KMS-11 (cell line): Measurements from ENCODE around the gene TAF3.
A peak's percentile ranks its signal among the peaks of the same experiment; 100 is the strongest.

ENCODE experiments used
- H2AFZ ChIP-seq: fragments of 200-600 bp; sonication (generic); 2 replicates; pipeline ENCODE4 v1.6.1; 2016; ENCODE audit warnings: antibody characterized with exemption, mixed run types, low read depth
- H3K27ac ChIP-seq: fragments of 200-600 bp; sonication (generic); 2 replicates; pipeline ENCODE4 v1.6.1; 2016; ENCODE audit warnings: mild to moderate bottlenecking, mixed run types
- H3K27me3 ChIP-seq: fragments of 200-600 bp; sonication (generic); 2 replicates; pipeline ENCODE4 v1.6.1; 2017; ENCODE audit warnings: mild to moderate bottlenecking, low read depth, mixed run types, moderate library complexity; ENCODE audit not compliant: insufficient read depth
- H3K36me3 ChIP-seq: fragments of 200-600 bp; sonication (generic); 2 replicates; pipeline ENCODE4 v1.6.1; 2017; ENCODE audit warnings: mild to moderate bottlenecking, mixed run types; ENCODE audit not compliant: insufficient read depth
- H3K4me1 ChIP-seq: fragments of 200-600 bp; sonication (generic); 2 replicates; pipeline ENCODE4 v1.6.1; 2016; ENCODE audit warnings: mild to moderate bottlenecking, low read depth, mixed run types; ENCODE audit not compliant: poor library complexity, severe bottlenecking
- H3K4me2 ChIP-seq: fragments of 200-600 bp; sonication (generic); 2 replicates; pipeline ENCODE4 v1.7.0; 2016; ENCODE audit warnings: mild to moderate bottlenecking, mixed run types
- H3K4me3 ChIP-seq: fragments of 200-600 bp; sonication (generic); IDR thresholded peaks from 2 replicates; pipeline ENCODE4 v1.6.1; 2017; ENCODE audit warnings: low read depth, low read length, mixed read lengths; ENCODE audit not compliant: insufficient read depth
- H3K79me2 ChIP-seq: fragments of 200-600 bp; sonication (generic); 2 replicates; pipeline ENCODE4 v1.6.1; 2016; ENCODE audit warnings: low read depth, mixed run types; ENCODE audit not compliant: insufficient read depth
- H3K9ac ChIP-seq: fragments of 200-600 bp; sonication (generic); 2 replicates; pipeline ENCODE4 v1.6.1; 2016; ENCODE audit warnings: mild to moderate bottlenecking, mixed run types
- H4K20me1 ChIP-seq: fragments of 200-600 bp; sonication (generic); 2 replicates; pipeline ENCODE4 v1.6.1; 2016; ENCODE audit warnings: mild to moderate bottlenecking, mixed run types; ENCODE audit not compliant: insufficient read depth
- CTCF ChIP-seq: fragments of 200-600 bp; sonication (generic); conservative IDR thresholded peaks from 2 replicates; pipeline ENCODE4 v1.6.1; 2017; ENCODE audit warnings: low read depth, mild to moderate bottlenecking, antibody characterized with exemption, low read length, moderate library complexity, mixed read lengths

The TAF3 gene

GRCh38 chr10:8043569-8044306, 225.4 kb downstream of the TAF3 start:
- Histone ChIP-seq H3K4me2 (no peak overlapping the region), H3K27me3 (peaks cover 15% of the 10 kb centered on the region; the same call in 1 of the 2 replicates), H3K79me2 (no peaks in the 10 kb centered on the region), H3K9ac (no peak overlapping the region), H4K20me1 (no peaks in the 10 kb centered on the region), H3K4me3 (no peak overlapping the region), H3K27ac (no peak overlapping the region), H2AFZ (no peak overlapping the region), H3K4me1 (no peaks in the 10 kb centered on the region), H3K36me3 (no peaks in the 10 kb centered on the region)
- no peak for TF ChIP-seq CTCF

- no peak for TF ChIP-seq CTCF
- Histone ChIP-seq H3K36me3 (no peaks in the 10 kb centered on the region), H4K20me1 (no peaks in the 10 kb centered on the region), H3K4me1 (no peaks in the 10 kb centered on the region), H3K4me3 (no peak overlapping the region), H3K27me3 (peaks cover 15% of the 10 kb centered on the region; the same call in 1 of the 2 replicates), H2AFZ (no peak overlapping the region), H3K79me2 (no peaks in the 10 kb centered on the region), H3K4me2 (no peak overlapping the region), H3K27ac (no peak overlapping the region), H3K9ac (no peak overlapping the region)
Measured at GRCh38 chr10:8044331-8044907, 226.1 kb downstream of the TAF3 start.

- H3K36me3 ChIP-seq: no peaks in the 10 kb centered on the region
- H3K4me2 ChIP-seq: no peak overlapping the region
- no peak overlapping the region for H3K27ac ChIP-seq
- no peaks in the 10 kb centered on the region for H3K4me1 ChIP-seq
- peak overlapping the region; percentile 8; the same call in 1 of the 2 replicates for H2AFZ ChIP-seq
- no peak overlapping the region for H3K4me3 ChIP-seq
- TF ChIP-seq CTCF: no peak
- peaks cover 18% of the 10 kb centered on the region; the same call in 1 of the 2 replicates for H3K27me3 ChIP-seq
- no peaks in the 10 kb centered on the region for H4K20me1 ChIP-seq
- H3K9ac ChIP-seq: no peak overlapping the region
- no peaks in the 10 kb centered on the region for H3K79me2 ChIP-seq
Measured at GRCh38 chr10:8044908-8045725, 226.8 kb downstream of the TAF3 start.

GRCh38 chr10:8045726-8046494, 227.6 kb downstream of the TAF3 start:
- no peak for TF ChIP-seq CTCF
- Histone ChIP-seq H3K4me2 (no peak overlapping the region), H3K27ac (no peak overlapping the region), H3K4me1 (no peaks in the 10 kb centered on the region), H3K36me3 (no peaks in the 10 kb centered on the region), H3K27me3 (peaks cover 18% of the 10 kb centered on the region; the same call in 1 of the 2 replicates), H4K20me1 (no peaks in the 10 kb centered on the region), H3K79me2 (no peaks in the 10 kb centered on the region), H3K9ac (no peak overlapping the region), H2AFZ (peak overlapping the region; percentile 8; the same call in 1 of the 2 replicates), H3K4me3 (no peak overlapping the region)
